Measurements from ENCODE around the gene DAP. TPM values are rescaled to one million over a fixed set of nuclear protein-coding genes. Genes with fewer than 3 reads are reported as not detected.

DAP gene
- total and polyA plus RNA-seq, 2 donors from 2014 or later: 123 to 133 TPM

- no peaks in the 10 kb centered on the region for H3K27me3 ChIP-seq (ENCODE audit: control insufficient read depth, insufficient read depth, low read length)
- no peaks in the 10 kb centered on the region for H3K36me3 ChIP-seq (ENCODE audit: control insufficient read depth in 2 of 3, insufficient read depth in 3 of 3, low read length in 3 of 3)
- no peak overlapping the region for H3K4me3 ChIP-seq (ENCODE audit: low read length in 3 of 3)
- intact Hi-C loops (cut with DNase I): no loop called here
- DNase-seq (no peak), FAIRE-seq (no peak)
- H3K9ac ChIP-seq (ENCODE audit: low read length in 3 of 3): no peak overlapping the region
- H3K9me3 ChIP-seq (ENCODE audit: control insufficient read depth in 2 of 3, insufficient read depth in 1 of 3, low read length in 3 of 3): no peaks in the 10 kb centered on the region
- TF ChIP-seq CTCF (IDR thresholded peaks at IDR 0.05; ENCODE audit: borderline replicate concordance, extremely low read depth, insufficient read depth): no peak
- peak overlapping the region; percentile 86 to 93 for H3K27ac ChIP-seq (ENCODE audit: low read depth in 2 of 2, low read length in 2 of 2)
- peaks cover 4 to 14% (median 10%) of the 10 kb centered on the region in 3 donors for H3K4me1 ChIP-seq (ENCODE audit: control insufficient read depth in 2 of 3, insufficient read depth in 2 of 3, low read depth in 1 of 3, low read length in 3 of 3)
These were observed 181 bp downstream of the DAP start for GRCh38 chr5:10760921-10761184.

GRCh38 chr5:10760096-10760920, 726 bp downstream of the DAP start:
- FAIRE-seq (no peak), DNase-seq (peak in 3 of 5 donors; percentile 53 to 77 (median 71))
- no peaks in the 10 kb centered on the region for H3K9me3 ChIP-seq (ENCODE audit: control insufficient read depth in 2 of 3, insufficient read depth in 1 of 3, low read length in 3 of 3)
- TF ChIP-seq CTCF (IDR thresholded peaks at IDR 0.05; ENCODE audit: borderline replicate concordance, extremely low read depth, insufficient read depth): no peak
- H3K4me3 ChIP-seq (ENCODE audit: low read length in 3 of 3): peak overlapping the region; percentile 85 to 89 (median 89)
- peak overlapping the region; percentile 15 to 94 (median 81) for H3K9ac ChIP-seq (ENCODE audit: low read length in 3 of 3)
- H3K27ac ChIP-seq (ENCODE audit: low read depth in 2 of 2, low read length in 2 of 2): peak overlapping the region; percentile 86 to 93
- intact Hi-C loops (cut with DNase I): no loop called here
- peaks cover 4 to 14% (median 10%) of the 10 kb centered on the region in 3 donors for H3K4me1 ChIP-seq (ENCODE audit: control insufficient read depth in 2 of 3, insufficient read depth in 2 of 3, low read depth in 1 of 3, low read length in 3 of 3)
- H3K27me3 ChIP-seq (ENCODE audit: control insufficient read depth, insufficient read depth, low read length): no peaks in the 10 kb centered on the region
- H3K36me3 ChIP-seq (ENCODE audit: control insufficient read depth in 2 of 3, insufficient read depth in 3 of 3, low read length in 3 of 3): no peaks in the 10 kb centered on the region

DNA sequence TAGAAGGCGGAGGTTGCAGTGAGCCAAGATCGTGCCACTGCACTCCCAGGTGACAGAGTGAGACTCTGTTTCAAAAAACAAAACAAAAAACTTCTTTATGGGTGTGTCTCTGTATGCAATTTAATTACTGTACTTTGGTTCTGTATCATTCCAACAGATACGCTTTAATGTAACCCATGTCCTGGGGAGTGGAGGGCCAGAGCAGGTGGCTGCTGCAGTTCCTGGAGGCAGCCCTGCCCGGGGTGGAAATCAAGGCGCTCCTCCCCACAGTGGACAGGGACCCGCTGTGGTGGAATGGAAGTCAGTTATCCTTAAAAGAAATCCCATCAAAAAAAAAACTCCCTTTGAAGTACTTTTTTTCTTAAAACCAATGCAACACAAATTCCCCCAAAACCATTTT, 1.9 kb downstream of the DAP start:
- DNase-seq (no peak), FAIRE-seq (no peak)
- Histone ChIP-seq H3K4me3 (ENCODE audit: low read length in 3 of 3) (no peak overlapping the region), H3K27ac (ENCODE audit: low read depth in 2 of 2, low read length in 2 of 2) (no peak overlapping the region), H3K9me3 (ENCODE audit: control insufficient read depth in 2 of 3, insufficient read depth in 1 of 3, low read length in 3 of 3) (no peaks in the 10 kb centered on the region), H3K27me3 (ENCODE audit: control insufficient read depth, insufficient read depth, low read length) (no peaks in the 10 kb centered on the region), H3K4me1 (ENCODE audit: control insufficient read depth in 2 of 3, insufficient read depth in 2 of 3, low read depth in 1 of 3, low read length in 3 of 3) (peaks cover 4 to 14% (median 10%) of the 10 kb centered on the region in 3 donors), H3K9ac (ENCODE audit: low read length in 3 of 3) (no peak overlapping the region), H3K36me3 (ENCODE audit: control insufficient read depth in 2 of 3, insufficient read depth in 3 of 3, low read length in 3 of 3) (peaks cover 0 to 4% (median 0%) of the 10 kb centered on the region in 3 donors)
- intact Hi-C loops (cut with DNase I): no loop called here
- TF ChIP-seq CTCF (IDR thresholded peaks at IDR 0.05; ENCODE audit: borderline replicate concordance, extremely low read depth, insufficient read depth): no peak
